NCI-H2081 (cell line): ENCODE data around the gene BCL7A.
"Not testable (repeated sequence)": the region's sequence is repeated elsewhere in the genome, so short reads cannot be mapped to it uniquely, and the experiment has no call there.

Experiments
- DNase-seq, 2 experiments: peaks; one replicate each; lab custom pipeline; 2025; lab: John Stamatoyannopoulos, UW

BCL7A gene

DNA sequence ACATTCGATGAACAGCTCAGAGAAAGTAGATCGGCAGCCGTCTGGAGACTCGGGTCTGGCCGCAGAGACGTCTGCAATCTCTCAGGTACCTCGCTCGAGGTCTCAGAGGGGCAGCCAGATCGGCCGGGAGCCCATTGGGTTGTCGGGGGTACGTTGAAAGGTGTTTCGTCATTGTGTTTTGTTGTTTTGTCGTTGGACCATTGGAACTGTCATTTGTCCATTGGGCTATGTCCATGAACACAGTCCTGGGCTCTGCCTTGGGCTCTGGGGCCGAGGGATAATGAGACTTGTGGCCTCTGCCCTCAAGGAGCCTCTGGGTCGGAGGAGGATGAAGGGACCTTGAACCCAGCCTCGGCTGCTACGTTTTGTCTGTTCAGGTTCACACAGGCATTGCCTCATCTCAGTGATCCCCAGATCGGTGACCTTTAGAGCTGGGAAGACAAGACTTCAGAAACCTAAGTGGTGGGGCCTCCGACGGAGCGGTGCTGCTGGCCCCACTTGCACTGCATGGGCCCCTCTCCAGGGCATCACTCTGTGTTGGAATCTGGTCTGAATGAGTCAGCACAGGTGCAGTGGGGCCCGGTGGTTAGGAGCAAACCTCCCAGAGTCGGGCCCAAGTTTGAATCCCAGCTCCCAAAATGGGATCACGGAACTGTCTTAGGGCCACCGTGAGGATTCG is 33.3 kb downstream of the BCL7A start:
- DNase-seq = no peak

DNA sequence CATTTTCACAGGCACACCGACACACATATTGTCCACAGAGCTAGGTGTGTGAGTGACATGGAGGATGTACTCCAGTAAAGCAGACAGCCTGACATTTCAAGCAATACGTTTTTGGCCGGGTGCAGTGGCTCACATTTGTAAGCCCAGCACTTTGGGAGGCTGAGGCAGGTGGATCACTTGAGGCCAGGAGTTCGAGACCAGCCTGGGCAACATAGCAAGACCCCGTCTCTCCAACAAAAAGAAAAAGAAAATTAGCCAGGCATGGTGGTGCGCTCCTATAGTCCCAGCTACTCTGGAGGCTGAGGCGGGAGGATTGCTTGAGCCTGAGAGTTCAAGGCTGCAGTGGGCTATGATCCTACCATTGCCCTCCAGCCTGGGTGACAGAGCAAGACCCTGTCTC is 34.7 kb downstream of the BCL7A start:
- DNase-seq = not testable (repeated sequence)

DNA sequence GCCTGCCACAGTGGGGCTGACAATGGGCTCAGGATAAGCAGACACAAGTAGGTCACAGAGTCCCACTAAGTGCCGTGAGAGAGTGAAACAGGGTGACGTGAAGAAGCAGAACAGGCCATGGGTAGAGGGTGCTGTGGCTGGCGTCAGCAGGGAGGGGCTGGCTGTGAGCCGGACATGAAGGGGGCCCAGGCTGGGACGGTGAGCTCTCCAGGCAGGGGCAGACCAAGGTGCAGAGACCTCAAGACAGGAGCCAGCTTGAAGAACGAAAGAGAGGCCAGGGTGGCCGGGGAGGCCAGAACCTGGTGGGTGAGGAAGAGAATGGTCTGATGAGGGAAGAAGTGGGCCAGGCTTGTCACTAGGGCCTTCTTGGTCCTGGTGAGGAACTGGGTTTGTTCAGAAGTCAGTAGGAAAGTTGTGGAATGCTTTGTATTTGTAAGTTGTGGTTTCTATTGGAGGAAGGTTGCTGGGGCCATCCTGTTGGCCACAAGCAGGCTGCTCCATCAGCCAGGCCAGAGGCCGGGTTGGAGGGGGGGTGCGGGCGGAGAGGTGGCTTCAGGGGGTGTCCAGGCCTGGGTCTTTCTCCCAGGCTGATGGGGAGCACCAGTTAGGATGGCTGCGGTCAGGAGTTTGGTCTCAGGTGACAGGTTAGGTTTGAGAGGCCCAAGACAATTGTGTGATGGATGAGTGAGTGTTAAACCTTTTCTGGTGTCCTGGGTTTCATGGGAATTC is 35.5 kb downstream of the BCL7A start:
- no peak for DNase-seq

DNA sequence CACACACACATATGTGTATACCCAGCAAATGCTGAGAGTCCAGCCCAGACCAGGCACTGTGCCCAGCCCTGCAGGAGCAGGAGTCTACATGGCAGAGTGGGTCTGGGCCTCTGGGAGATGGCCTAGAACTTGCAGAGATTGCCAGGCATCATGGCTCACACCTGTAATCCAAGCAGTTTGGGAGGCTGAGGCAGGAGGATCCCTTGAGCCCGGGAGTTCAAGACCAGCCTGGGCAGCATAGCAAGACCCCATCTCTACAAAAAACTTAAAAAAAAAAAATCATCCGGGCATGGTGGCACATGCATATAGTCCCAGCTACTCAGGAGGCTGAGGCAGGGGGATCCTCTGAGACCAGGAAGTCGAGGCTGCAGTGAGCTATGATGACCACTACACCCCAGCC is 36.1 kb downstream of the BCL7A start:
- no peak for DNase-seq

DNA sequence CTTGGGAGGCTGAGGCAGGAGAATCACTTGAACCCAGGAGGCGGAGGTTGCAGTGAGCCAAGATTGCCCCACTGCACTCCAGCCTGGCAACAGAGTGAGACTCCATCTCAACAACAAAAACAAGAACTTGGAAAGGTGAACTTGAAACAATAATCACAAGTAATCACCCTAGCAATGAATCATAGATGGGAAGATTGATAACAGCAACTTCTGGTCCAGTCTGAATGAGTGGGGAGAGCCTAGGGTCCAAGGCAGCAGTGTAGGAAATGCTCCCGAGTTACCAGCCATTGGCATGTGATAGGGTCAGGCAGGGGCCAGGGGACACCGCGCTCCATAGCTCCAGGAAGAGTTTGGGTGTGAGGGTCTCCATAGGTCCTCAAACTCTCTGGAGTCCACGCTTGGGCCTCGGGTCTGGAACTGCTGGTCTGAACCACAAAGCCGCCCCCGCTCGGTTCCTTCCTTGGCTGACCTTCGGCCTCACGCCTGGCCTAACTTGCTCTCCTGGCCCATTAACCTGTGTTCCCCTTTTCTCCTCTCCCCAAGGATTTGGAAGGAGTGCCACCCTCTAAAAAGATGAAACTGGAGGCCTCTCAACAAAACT is 37.0 kb downstream of the BCL7A start:
- DNase-seq = no peak

DNA sequence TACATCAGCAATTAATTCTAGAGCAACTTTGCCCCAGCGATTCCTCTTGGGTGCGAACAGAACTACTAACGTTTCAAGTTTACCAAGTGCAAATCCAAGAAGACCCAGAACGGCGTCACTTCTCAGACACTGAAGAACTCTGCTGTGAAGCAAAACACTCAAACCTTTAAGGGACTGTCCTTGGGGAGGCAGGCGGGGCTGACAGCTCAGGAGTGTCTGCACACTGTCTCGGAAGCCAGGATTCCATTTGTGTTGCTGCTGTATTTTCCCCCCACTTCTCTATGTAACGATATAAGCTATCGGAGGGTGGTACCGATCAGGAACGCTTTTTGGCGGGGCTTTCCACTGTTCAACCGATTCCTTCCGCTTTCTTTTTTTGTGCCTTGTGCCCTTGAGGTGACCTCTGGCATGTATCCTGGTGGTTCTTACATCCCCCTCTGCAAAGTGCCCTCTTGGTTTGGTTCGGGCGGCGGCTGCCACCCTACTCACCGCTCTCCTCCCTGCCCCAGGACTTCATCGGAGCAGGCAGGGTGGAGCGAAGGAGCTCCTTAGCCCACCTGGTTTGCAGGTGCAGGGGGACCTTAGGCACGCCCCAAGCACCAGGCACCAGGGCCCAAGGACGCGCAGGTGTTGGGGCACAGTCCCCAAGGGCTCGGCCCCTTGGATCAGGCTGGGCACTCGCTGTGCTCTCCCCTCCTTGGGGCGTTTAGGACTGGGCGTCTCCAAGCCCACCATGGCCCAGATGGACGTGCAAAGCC is 37.7 kb downstream of the BCL7A start:
- DNase-seq = no peak

DNA sequence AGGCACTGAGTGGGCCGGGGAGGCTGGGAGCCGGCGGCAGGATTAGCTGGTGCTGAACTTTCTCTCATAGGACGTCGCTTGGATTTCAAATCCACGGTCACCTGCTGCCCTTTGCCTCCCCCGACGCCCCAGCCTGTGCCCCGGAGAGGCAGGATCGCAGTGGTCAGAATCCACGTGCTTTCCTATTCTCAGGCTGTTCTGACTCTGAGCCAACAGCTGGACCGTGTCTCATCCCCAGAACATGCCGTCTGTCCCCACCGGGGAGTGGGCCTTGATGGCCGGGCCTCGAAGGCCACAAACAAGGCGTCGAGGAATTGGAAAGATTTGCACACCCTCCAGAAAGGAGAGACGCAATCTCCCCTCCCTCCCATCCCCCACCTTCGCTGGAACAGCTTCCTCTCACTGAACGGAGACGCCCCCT is 38.4 kb downstream of the BCL7A start:
- no peak for DNase-seq

DNA sequence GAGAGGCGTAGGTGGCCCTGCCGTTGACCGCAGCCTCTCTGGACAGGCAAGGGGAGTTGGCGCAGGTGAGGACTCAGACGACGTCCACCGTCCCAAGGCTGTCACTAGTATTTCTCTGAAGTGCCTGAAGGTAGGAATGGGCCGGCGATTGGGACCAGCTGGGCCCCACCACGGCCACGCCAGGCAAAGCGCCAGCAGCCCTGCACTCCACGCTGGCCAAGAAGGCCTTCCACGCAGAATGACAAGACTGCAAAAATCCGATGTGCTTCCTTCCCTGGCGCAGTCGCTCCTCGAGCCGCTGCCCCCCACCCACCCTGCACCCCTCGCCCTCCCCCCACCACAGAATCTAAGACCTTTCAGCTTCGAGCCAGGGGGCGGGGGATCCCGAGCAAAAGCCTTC is 39.6 kb downstream of the BCL7A start:
- DNase-seq = no peak

DNA sequence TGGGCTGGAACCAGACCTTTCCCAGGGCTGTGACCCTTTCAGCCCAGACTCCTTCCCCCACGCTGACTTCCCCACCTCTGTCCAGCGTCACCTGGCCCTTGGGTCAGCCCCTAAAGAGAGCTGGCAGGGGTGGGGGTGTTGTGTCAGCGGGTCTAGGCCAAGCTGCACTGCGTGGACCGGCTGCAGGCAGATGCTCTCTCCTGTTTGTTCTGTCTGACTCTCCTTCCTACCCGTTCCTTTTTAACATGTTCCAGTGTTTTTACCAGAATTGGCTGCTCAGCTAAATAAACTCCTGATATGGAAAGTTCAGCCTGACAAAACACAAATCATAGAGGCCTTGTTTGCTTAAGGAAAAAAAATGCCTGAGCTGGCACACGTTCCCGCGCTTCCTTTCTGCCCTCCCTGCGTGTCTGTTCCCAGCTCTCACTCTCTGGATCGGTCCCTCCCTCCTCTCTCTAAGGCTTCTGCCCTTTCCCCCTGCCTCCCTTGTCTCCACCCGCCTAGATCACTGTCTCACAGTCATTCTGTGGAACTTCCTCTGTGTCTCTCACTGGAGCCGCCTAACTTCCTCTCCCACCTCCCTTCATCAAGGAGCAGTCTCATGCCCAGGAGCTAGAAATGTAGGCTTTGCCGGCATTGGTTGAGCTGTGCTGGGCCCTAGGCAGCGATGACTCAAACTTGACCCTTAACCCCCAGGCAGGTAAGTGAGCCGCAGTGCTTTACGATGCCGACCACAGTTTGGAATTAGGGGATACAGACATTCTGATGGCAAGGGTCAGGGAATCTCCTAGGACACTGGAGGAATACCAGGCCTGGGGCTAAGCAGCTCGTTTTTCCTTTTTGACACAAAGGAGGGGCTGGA is 41.4 kb downstream of the BCL7A start:
- peak; percentile 19 to 72 for DNase-seq

DNA sequence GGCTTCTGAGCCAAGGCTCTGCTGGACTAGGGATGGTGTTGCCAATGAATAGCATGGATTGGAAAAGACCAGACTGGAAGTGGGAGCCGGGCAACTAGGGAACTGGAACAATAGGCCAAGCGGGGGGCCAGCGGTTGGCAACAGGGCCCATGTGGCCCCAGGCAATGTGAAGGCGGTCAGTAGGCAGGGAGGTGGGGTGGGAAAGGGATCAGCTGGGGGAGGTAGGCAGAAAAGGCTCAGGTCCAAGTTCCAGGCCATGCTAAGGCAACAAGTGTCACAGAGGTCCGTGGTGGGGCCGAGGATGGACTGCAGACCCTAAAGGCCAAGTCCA is 42.0 kb downstream of the BCL7A start:
- no peak for DNase-seq

DNA sequence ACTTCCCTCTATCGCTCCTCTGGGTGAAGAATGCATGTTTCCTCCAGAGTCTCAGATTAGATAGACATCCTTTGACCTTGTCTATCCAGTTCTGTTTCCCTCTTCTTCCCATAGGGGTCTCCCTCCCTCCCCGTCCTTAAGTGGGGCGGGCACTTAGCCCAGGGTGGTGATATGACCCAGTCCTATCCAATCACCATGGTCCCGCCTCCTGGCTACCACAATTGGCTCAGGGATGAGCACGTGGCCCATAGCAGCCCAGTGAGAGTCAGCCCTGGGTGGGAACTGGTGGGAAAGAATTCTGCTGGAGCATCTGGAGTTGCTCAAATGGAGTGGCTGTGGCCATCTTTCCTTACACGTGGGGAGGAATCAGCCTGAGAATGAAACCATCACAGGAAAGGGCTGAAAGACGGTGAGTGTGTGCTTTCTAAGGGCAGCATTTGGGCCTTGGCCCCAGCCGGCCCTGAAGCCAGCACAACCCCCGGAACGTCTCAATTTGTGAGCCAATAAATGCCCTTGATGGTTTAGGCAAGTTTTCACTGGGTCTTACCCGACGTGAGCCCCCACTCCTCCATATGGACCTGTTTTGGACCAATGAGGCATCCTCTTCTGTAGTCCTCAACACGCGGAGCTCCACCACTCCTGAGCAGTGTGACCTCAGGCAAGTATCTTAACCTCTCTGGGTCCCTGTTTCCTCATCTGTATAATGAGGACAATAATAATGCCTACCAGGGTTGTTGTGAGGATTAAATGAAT is 42.5 kb downstream of the BCL7A start:
- peak; percentile 63 to 66 for DNase-seq

DNA sequence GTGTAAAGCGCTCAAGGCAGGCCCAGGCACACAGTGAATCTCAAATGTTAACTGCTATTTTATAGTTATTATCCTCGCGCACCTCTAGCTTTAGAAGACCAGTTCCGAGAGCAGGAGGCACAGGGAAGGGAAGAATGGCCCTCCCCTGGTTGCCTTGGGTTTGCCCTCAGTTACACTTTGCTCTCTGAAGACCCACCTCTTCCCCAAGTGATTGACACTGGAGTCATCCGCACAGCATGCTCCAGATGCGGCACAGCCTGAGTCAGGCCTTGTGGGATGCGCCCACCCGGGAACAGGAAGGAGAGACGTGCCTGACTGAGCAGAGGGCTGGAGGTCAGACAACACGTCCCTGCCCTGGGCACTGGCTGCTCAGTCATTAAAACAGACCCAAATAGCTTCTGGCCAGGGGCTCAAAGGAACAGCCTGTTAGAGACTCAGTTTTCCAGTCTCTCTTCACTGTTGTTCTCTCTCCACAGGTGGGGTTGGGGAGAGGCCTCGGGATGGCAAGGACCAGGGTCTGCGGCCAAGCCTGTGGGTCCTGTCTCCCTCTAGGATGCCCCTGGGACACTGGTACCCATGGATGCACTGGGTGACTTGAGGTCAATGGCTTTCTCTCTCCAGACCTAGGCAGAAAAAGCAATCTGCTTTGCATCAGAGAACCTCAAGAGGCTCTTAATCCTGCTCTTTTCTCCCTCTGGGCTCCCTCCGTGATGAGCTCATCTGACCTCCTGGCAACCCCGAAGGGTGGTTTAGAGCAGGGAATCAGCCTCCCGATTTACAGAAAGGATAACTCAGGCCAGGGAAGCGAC is 43.3 kb downstream of the BCL7A start:
- DNase-seq = no peak

DNA sequence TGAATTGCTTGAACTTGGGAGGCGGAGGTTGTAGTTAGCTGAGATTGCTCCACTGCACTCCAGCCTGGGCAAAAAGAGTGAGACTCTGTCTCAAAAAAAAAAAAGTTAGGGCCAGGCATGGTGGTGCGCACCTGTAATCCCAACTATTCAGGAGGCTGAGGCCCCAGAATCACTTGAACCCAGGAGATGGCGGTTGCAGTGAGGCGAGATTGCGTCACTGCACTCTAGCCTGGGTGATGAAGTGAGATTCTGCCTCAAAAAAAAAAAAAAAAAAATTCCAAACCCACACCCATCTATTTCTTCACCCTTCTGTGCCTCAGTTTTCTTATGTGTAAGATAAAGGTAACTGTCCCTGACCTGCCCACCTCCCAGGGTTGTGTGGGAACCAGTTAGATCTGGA is 45.9 kb downstream of the BCL7A start:
- no peak for DNase-seq

DNA sequence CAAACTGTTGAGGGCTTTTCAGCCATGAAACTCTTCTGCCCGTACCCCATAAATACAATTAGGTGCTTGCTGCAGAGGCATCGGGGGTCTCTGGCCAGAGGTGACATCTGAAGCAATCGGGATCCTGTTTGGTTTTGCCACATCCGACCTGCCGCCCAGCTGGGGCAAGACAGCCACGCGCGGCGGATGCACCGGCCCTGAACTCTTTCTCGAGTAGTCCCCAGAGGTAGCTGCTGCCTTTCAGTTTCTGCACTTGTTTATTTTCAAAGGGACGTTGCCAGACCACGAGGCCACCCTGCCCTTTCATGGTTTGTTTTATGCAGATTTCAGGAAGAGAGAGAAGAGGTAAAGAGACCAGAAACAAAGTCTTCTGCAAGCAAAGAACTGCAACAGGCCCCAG is 46.3 kb downstream of the BCL7A start:
- no peak for DNase-seq

DNA sequence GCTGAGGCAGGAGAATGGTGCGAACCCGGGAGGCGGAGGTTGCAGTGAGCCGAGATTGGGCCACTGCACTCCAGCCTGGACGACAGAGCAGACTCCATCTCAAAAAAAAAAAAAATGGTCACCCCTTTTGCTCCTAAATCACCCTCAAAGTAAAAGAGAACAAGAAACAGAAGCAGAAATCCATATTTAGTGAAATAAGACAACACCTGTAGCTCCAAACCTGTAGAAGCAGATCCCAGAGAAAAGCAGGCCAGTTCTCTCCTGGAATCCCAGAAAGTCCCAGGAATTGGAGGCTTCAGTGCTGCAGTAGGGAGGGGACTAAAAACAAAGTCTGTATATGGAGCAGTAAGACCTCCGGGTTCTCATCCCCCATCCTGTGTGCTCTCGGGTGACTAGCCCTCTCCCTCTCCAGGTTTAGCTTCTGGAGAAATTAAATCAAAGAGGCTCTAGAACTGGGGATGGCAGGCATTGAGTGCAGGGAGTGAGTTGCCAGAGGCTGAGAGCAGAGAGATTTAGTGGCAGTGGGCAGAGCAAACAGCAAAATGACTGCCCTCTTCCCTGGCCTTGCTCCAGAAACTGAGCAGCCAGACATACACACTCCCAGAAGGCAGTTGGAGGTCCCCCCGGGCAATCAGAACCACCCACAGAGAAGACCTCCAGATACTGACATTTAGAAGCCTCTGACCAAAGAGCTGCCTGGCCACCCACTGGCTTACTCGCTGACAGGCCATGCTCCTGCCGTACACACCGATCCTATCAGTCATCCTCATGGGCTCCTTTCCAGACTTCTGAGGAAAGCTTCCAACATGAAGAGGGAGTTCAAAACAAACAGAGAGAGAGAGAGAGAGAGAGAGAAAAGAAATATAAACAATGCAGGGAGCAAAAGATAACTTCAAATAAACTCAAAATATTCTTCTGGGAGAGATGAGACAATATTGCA is 50.6 kb downstream of the BCL7A start:
- DNase-seq = peak; percentile 69 to 89

DNA sequence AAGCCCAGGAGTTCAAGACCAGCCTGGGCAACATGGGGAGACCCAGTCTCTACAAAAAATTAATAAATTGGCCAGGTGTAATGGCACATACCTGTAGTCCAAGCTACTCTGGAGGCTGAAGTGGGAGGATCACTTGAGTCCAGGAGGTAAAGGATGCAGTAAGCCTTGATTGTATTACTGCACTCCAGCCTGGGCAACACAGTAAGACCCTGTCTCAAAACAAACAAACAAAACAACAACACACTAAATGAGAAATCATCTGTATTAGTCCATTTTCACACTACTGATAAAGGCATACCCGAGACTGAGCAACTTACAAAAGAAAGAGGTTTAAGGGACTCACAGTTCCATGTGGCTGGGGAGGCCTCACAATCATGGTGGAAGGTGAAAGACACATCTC is 52.1 kb downstream of the BCL7A start:
- DNase-seq = no peak

DNA sequence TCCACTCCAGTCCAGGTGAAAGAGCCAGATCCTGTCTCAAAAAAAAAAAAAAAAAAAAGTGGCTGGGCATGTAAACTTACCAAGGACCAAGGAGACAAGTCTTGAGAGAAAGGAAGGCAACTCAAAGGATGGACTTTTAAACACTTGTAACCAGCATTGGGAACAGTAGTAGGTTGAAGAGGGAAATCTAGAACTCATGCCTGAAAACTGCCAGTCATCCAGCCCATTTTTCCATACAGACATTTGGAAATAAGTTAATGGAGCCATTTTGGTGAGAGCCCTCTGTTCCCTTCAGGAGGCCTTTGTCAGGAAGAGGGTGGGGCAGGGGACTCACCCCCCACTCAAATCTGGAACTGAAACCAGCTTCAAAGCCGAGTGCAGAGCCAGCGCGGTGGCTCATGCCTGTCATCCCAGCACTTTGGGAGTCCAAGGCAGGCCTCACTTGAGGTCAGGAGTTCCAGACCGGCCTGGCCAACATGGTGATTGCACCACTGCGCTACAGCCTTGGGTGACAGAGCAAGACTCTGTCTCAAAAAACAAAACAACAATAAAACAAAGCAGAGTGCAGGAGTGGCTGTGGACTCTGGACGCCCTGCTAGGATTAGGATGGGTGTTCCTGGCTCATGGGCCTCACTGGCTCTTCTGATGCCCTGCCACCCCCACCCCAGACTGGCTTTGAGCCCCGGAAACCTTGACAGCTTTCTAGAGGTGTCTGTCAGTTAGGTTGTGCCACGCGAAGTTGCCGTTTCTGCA is 55.2 kb downstream of the BCL7A start:
- no peak for DNase-seq
